SK-N-SH (cell line): ENCODE results near the gene SV2B. TPM values are rescaled to one million over a fixed set of nuclear protein-coding genes. Genes with fewer than 3 reads are reported as not detected.

Source experiments
- CTCF ChIA-PET: fragments of 300-600, 350-600 bp; formaldehyde crosslinking; extraction: SDS; loops from one replicate; lab custom pipeline; 2021; lab: Yijun Ruan, JAX
- POLR2A ChIA-PET: fragments of 350-600 bp; sonication (Branson Sonifier 250); formaldehyde crosslinking; extraction: SDS; loops from one replicate; lab custom pipeline; 2020; ENCODE audit warnings: antibody characterized with exemption, inconsistent platforms; lab: Yijun Ruan, JAX
- DNase-seq: peaks from one replicate; pipeline ENCODE4 v3.0.0; 2012
- H2AFZ ChIP-seq: fragments of 200-600 bp; sonication (generic); 2 replicates; pipeline ENCODE4 v1.8.1; 2016; ENCODE audit warnings: antibody characterized with exemption, mild to moderate bottlenecking, low read depth
- H3F3A ChIP-seq: fragments of 200-600 bp; sonication (generic); replicated peaks from 2 replicates; pipeline ENCODE3; 2016; ENCODE audit warnings: antibody characterized with exemption, mild to moderate bottlenecking; ENCODE audit not compliant: insufficient read depth
- H3K27ac ChIP-seq, 2 experiments: fragments of 200-500 bp in 1 of 2; fragments of 200-600 bp in 1 of 2; sonication (Bioruptor generic) in 1 of 2; sonication (generic), shearing (Covaris generic) in 1 of 2; 2 replicates each; pipeline versions ENCODE4 v1.5.1 to v1.6.1; 2014 to 2016; ENCODE audit warnings: low read depth in 2 of 2, inconsistent platforms in 1 of 2, low read length in 1 of 2, mild to moderate bottlenecking in 1 of 2, mixed read lengths in 1 of 2
- H3K27me3 ChIP-seq: fragments of 200-600 bp; sonication (generic), shearing (Covaris generic); 2 replicates; pipeline ENCODE4 v1.6.1; 2016; ENCODE audit warnings: mixed run types; ENCODE audit not compliant: insufficient read depth
- H3K36me3 ChIP-seq, 2 experiments: fragments of 200-500 bp in 1 of 2; fragments of 200-600 bp in 1 of 2; sonication (Bioruptor generic) in 1 of 2; sonication (generic) in 1 of 2; replicated peaks in 1 of 2; 2 replicates each; pipeline versions ENCODE3 to v1.5.1; 2014 to 2016; ENCODE audit warnings: low read length in 1 of 2, mild to moderate bottlenecking in 1 of 2; ENCODE audit not compliant: insufficient read depth in 2 of 2, control insufficient read depth in 1 of 2
- H3K4me1 ChIP-seq, 2 experiments: fragments of 200-500 bp in 1 of 2; fragments of 200-600 bp in 1 of 2; sonication (Bioruptor generic) in 1 of 2; sonication (generic), shearing (Covaris generic) in 1 of 2; 2 replicates each; pipeline versions ENCODE4 v1.5.1 to v1.6.1; 2014 to 2016; ENCODE audit warnings: low read depth in 1 of 2, low read length in 1 of 2, mixed run types in 1 of 2; ENCODE audit not compliant: insufficient read depth in 2 of 2, control insufficient read depth in 1 of 2
- H3K4me2 ChIP-seq: fragments of 200-600 bp; sonication (generic), shearing (Covaris generic); 2 replicates; pipeline ENCODE4 v1.6.1; 2017; ENCODE audit warnings: mixed run types
- H3K4me3 ChIP-seq, 2 experiments: fragments of 200-500 bp in 1 of 2; fragments of 200-600 bp in 1 of 2; sonication (Bioruptor generic) in 1 of 2; sonication (generic), shearing (Covaris generic) in 1 of 2; 2 replicates each; pipeline versions ENCODE4 v1.5.1 to v1.8.1; 2014 to 2016; ENCODE audit warnings: low read depth in 2 of 2, inconsistent platforms in 1 of 2, low read length in 1 of 2, mild to moderate bottlenecking in 1 of 2, mixed read lengths in 1 of 2, moderate library complexity in 1 of 2
- H3K79me2 ChIP-seq: fragments of 200-600 bp; sonication (generic); 2 replicates; pipeline ENCODE4 v1.8.1; 2017; ENCODE audit warnings: mild to moderate bottlenecking; ENCODE audit not compliant: insufficient read depth
- H3K9ac ChIP-seq: fragments of 200-600 bp; sonication (generic); 2 replicates; pipeline ENCODE4 v1.6.1; 2017; ENCODE audit warnings: mixed run types
- H3K9me2 ChIP-seq: fragments of 200-600 bp; sonication (generic); 2 replicates; pipeline ENCODE4 v1.6.1; 2017; ENCODE audit warnings: mixed run types
- H3K9me3 ChIP-seq: fragments of 200-600 bp; sonication (generic); 2 replicates; pipeline ENCODE4 v1.6.1; 2017; ENCODE audit warnings: mixed run types, mild to moderate bottlenecking, moderate library complexity
- H4K20me1 ChIP-seq: fragments of 200-600 bp; sonication (generic); 2 replicates; pipeline ENCODE4 v1.6.1; 2017; ENCODE audit warnings: mild to moderate bottlenecking, mixed run types; ENCODE audit not compliant: insufficient read depth
- ELF1 ChIP-seq: IDR thresholded peaks from 2 replicates; pipeline ENCODE4 v1.4.0; 2012
- EZH2phosphoT487 ChIP-seq: fragments of 200-600 bp; sonication (generic); IDR thresholded peaks from 2 replicates; pipeline ENCODE4 v1.6.1; 2017; ENCODE audit warnings: low read depth, mixed run types, mild to moderate bottlenecking, antibody characterized with exemption, moderate library complexity, borderline replicate concordance
- FOXJ3 ChIP-seq: sonication (generic); formaldehyde crosslinking; IDR thresholded peaks from 2 replicates; pipeline ENCODE4 v1.5.1; 2020; ENCODE audit warnings: mild to moderate bottlenecking, missing genetic modification reagents
- FOXM1 ChIP-seq: IDR thresholded peaks from 2 replicates; pipeline ENCODE4 v1.4.0; 2012; ENCODE audit warnings: low read depth, mild to moderate bottlenecking
- NFIC ChIP-seq: IDR thresholded peaks from 2 replicates; pipeline ENCODE4 v1.4.0; 2012; ENCODE audit warnings: borderline replicate concordance
- NRF1 ChIP-seq: IDR thresholded peaks from 2 replicates; pipeline ENCODE4 v1.6.1; 2012; ENCODE audit warnings: low read depth, mild to moderate bottlenecking, low read length
- RAD21 ChIP-seq: IDR thresholded peaks from 2 replicates; pipeline ENCODE4 v1.6.1; 2012; ENCODE audit warnings: mild to moderate bottlenecking, low read length
- SMC3 ChIP-seq: IDR thresholded peaks from 2 replicates; pipeline ENCODE4 v1.6.1; 2012; ENCODE audit warnings: low read depth, low read length, improper control_type of control experiment
- TEAD4 ChIP-seq: IDR thresholded peaks from 2 replicates; pipeline ENCODE4 v1.4.0; 2012; ENCODE audit warnings: mild to moderate bottlenecking, borderline replicate concordance; ENCODE audit not compliant: insufficient read depth
- WGBS: methylation state at CpG from one replicate; pipeline ENCODE4 v1.1.6; 2017; ENCODE audit warnings: low lambda C conversion rate; 5-methylcytosine and 5-hydroxymethylcytosine counted together
- polyA plus RNA-seq, 3 experiments: library from polyadenylated mRNA; depleted of rRNA; stranded (reverse); fragments of >200 nt; gene quantifications; 2 replicates each; pipeline ENCODE4 v1.2.3, GENCODE V29; 2012
- TF ChIP-seq, protein P1 (sequence below): fragments of 200-600 bp; sonication (generic); IDR thresholded peaks from 2 replicates; pipeline ENCODE4 v1.6.1; 2017; ENCODE audit warnings: antibody characterized with exemption, mild to moderate bottlenecking, moderate library complexity
- TF ChIP-seq, protein P2 (sequence below): IDR thresholded peaks from 2 replicates; pipeline ENCODE4 v1.4.0; 2012; ENCODE audit warnings: low read depth, borderline replicate concordance
- TF ChIP-seq, protein P3 (sequence below): IDR thresholded peaks from 2 replicates; pipeline ENCODE4 v1.6.1; 2012; ENCODE audit warnings: mild to moderate bottlenecking, low read depth, low read length, moderate library complexity
- TF ChIP-seq, protein P4 (sequence below): IDR thresholded peaks from 2 replicates; pipeline ENCODE4 v1.4.0; 2012; ENCODE audit warnings: low read depth

The SV2B gene
- polyA plus RNA-seq, 1 of the 3 experiments (the other 2 are of a cell fraction): not detected

DNA sequence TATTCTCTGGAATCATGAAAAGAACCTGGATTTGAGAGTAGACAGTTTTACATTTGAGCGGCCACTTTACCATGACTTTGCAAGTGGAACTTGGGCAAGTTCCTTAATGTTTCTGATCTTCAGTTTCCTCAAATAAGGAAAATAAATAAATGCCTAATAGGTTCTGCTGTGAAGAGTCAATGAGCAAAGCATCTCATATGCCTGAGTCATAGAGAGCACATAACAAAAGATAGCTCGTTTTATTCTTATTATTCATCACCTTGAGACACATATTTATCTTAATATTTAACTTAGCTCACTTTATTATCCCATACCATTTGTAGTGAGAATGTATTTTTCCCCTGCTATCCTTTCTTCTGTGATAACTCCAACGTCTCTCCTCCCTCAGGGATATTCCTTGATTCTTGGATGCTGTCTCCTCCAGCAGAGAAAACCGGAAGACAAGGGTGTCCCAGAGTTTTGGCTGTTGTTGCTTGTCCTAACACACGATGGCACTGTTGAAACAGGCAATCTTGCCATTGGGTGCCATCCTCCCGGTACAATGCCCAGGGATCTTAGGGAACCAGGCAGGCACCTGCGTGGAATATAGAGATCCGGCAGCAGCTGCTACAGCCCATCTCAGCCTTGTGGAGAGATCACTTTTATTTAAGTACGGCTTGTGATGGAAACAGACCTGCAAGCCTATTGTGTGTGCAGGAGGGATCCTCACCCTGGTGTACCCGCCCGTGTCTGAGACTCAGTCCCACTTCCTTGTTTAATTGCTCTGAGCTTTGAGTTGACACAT lies 44.3 kb upstream of the SV2B start:
- Histone ChIP-seq H3K79me2 (no peaks in the 10 kb centered on the region), H3K4me1 (peaks cover 0 to 3% of the 10 kb centered on the region in 2 experiments; a peak in 1 of 4 replicates), H3K27ac (no peak overlapping the region), H3K36me3 (no peaks in the 10 kb centered on the region), H3K9me2 (no peaks in the 10 kb centered on the region), H4K20me1 (no peaks in the 10 kb centered on the region), H3K4me3 (no peak overlapping the region), H3F3A (no peaks in the 10 kb centered on the region), H3K9ac (no peak overlapping the region), H3K9me3 (no peaks in the 10 kb centered on the region), H3K4me2 (peak overlapping the region; percentile 48), H3K27me3 (peaks cover 36% of the 10 kb centered on the region; the same call in 1 of the 2 replicates), H2AFZ (0 out of 2 replicates have a peak overlapping the region, but pooled peaks have one; percentile 16)
- CTCF ChIA-PET: interaction anchor here (0.6 to 10.6 kb wide), 68 partner anchors 8 to 840 kb away, joined by 3 to 186 read pairs (median 5); partner anchors contain the start of genes RCCD1, SV2B and UNC45A
- TF ChIP-seq EZH2phosphoT487: no peak
- peak; percentile 38; the same call in 1 of the 2 replicates for TF ChIP-seq ELF1
- no peak for TF ChIP-seq FOXM1
- TF ChIP-seq, protein P1, sequence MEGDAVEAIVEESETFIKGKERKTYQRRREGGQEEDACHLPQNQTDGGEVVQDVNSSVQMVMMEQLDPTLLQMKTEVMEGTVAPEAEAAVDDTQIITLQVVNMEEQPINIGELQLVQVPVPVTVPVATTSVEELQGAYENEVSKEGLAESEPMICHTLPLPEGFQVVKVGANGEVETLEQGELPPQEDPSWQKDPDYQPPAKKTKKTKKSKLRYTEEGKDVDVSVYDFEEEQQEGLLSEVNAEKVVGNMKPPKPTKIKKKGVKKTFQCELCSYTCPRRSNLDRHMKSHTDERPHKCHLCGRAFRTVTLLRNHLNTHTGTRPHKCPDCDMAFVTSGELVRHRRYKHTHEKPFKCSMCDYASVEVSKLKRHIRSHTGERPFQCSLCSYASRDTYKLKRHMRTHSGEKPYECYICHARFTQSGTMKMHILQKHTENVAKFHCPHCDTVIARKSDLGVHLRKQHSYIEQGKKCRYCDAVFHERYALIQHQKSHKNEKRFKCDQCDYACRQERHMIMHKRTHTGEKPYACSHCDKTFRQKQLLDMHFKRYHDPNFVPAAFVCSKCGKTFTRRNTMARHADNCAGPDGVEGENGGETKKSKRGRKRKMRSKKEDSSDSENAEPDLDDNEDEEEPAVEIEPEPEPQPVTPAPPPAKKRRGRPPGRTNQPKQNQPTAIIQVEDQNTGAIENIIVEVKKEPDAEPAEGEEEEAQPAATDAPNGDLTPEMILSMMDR: peak; percentile 78
- TF ChIP-seq RAD21: peak; percentile 96
- TF ChIP-seq FOXJ3 (CRISPR knock-in tag): no peak
- peak; percentile 96 for TF ChIP-seq SMC3
- TF ChIP-seq, protein P2, sequence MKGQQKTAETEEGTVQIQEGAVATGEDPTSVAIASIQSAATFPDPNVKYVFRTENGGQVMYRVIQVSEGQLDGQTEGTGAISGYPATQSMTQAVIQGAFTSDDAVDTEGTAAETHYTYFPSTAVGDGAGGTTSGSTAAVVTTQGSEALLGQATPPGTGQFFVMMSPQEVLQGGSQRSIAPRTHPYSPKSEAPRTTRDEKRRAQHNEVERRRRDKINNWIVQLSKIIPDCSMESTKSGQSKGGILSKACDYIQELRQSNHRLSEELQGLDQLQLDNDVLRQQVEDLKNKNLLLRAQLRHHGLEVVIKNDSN: no peak
- TF ChIP-seq TEAD4: no peak
- TF ChIP-seq, protein P3, sequence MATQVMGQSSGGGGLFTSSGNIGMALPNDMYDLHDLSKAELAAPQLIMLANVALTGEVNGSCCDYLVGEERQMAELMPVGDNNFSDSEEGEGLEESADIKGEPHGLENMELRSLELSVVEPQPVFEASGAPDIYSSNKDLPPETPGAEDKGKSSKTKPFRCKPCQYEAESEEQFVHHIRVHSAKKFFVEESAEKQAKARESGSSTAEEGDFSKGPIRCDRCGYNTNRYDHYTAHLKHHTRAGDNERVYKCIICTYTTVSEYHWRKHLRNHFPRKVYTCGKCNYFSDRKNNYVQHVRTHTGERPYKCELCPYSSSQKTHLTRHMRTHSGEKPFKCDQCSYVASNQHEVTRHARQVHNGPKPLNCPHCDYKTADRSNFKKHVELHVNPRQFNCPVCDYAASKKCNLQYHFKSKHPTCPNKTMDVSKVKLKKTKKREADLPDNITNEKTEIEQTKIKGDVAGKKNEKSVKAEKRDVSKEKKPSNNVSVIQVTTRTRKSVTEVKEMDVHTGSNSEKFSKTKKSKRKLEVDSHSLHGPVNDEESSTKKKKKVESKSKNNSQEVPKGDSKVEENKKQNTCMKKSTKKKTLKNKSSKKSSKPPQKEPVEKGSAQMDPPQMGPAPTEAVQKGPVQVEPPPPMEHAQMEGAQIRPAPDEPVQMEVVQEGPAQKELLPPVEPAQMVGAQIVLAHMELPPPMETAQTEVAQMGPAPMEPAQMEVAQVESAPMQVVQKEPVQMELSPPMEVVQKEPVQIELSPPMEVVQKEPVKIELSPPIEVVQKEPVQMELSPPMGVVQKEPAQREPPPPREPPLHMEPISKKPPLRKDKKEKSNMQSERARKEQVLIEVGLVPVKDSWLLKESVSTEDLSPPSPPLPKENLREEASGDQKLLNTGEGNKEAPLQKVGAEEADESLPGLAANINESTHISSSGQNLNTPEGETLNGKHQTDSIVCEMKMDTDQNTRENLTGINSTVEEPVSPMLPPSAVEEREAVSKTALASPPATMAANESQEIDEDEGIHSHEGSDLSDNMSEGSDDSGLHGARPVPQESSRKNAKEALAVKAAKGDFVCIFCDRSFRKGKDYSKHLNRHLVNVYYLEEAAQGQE: no peak
- no peak for TF ChIP-seq NRF1
- TF ChIP-seq, protein P4, sequence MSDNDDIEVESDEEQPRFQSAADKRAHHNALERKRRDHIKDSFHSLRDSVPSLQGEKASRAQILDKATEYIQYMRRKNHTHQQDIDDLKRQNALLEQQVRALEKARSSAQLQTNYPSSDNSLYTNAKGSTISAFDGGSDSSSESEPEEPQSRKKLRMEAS: no peak
- no peak for TF ChIP-seq NFIC
- DNase-seq: peak; percentile 84
- POLR2A ChIA-PET: no interaction called here
- WGBS: 25% methylated on average over 11 of the region's 11 CpGs
